SU-DHL-6 (cell line): Measurements from ENCODE around the gene GUCY1A2.

Source experiments
- CTCF ChIP-seq: fragments of 200-600 bp; sonication (generic); IDR thresholded peaks from one replicate; pipeline ENCODE4 v1.5.1; 2017; ENCODE audit warnings: antibody characterized with exemption, mild to moderate bottlenecking, low read length, moderate library complexity; ENCODE audit not compliant: insufficient read depth, poor library complexity, severe bottlenecking
- EZH2phosphoT487 ChIP-seq: fragments of 200-600 bp; sonication (generic), shearing (Covaris generic); conservative IDR thresholded peaks from 2 replicates; pipeline ENCODE4 v1.6.1; 2018; ENCODE audit warnings: mild to moderate bottlenecking, antibody characterized with exemption, low read length, moderate library complexity, mixed read lengths

DNA sequence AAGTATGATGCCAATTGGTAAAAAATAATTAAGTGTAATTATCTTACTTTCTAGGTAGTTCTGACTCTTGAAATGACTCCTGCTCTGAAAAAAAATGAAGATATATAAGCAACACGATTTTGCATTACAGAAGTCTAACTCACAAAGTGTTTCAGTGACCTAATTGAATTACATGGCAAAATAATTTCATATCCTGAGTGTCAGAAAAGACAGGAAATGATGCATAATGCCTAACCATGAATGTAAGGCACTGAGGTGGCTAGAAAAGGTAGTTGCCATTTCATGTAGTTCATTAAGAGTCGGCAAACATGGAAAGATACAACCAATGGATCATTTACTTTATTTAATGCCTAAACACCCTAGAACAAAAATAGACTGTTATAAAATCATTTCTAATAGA, 113.5 kb downstream of the GUCY1A2 start:
- TF ChIP-seq CTCF: no peak
- no peak for TF ChIP-seq EZH2phosphoT487
